B cell (primary cell): ENCODE measurements around the gene MOXD1. TPM values are rescaled to one million over a fixed set of nuclear protein-coding genes. Genes with fewer than 3 reads are reported as not detected.
A peak's percentile ranks its signal among the peaks of the same experiment; 100 is the strongest.

Source experiments
- ATAC-seq: fragments of 200-7000 bp; cut with Tn5 transposase; one replicate; pipeline ENCODE4 v1.10.0; 2021; ENCODE audit warnings: low read depth, mild to moderate bottlenecking, moderate number of reproducible peaks, moderate library complexity
- CTCF ChIA-PET: fragments of 350-600 bp; sonication (Branson Sonifier 250); formaldehyde crosslinking; loops from one replicate; lab custom pipeline; 2021; ENCODE audit warnings: antibody characterized with exemption, inconsistent platforms; lab: Charles Lee
- POLR2A ChIA-PET: fragments of 350-600 bp; sonication (Branson Sonifier 250); formaldehyde crosslinking; loops from one replicate; lab custom pipeline; 2021; ENCODE audit warnings: antibody characterized with exemption; lab: Charles Lee
- DNase-seq: peaks from one replicate; pipeline ENCODE4 v3.0.0; 2013
- H2AFZ ChIP-seq: 2 replicates; pipeline ENCODE4 v1.6.1; 2012; ENCODE audit warnings: mild to moderate bottlenecking, low read depth, low read length; ENCODE audit not compliant: insufficient read depth, poor library complexity, severe bottlenecking
- H3K27ac ChIP-seq, 2 donors: 1 replicate in 1 of 2; 2 replicates in 1 of 2; pipeline ENCODE4 v1.5.1; 2012 to 2013; ENCODE audit warnings: low read length in 2 of 2, mild to moderate bottlenecking in 2 of 2, moderate library complexity in 1 of 2
- H3K27me3 ChIP-seq, 4 experiments: fragments of 200-600 bp in 1 of 4; sonication (generic) in 1 of 4; replicated peaks in 1 of 4; 1 replicate in 2 of 4; 2 replicates in 2 of 4; pipeline versions ENCODE4 v1.6.1 to v1.7.0; 2013 to 2016; ENCODE audit warnings: low read length in 3 of 4, mild to moderate bottlenecking in 2 of 4, mixed read lengths in 1 of 4, moderate library complexity in 1 of 4; ENCODE audit not compliant: insufficient read depth in 4 of 4, control insufficient read depth in 3 of 4; ENCODE audit errors: control extremely low read depth in 1 of 4
- H3K36me3 ChIP-seq, 2 experiments: replicated peaks in 1 of 2; 1 replicate in 1 of 2; 2 replicates in 1 of 2; pipeline versions ENCODE4 v1.6.1 to v1.7.1; 2013; ENCODE audit warnings: low read length in 1 of 2; ENCODE audit not compliant: insufficient read depth in 2 of 2, control insufficient read depth in 1 of 2; ENCODE audit errors: control extremely low read depth in 1 of 2, extremely low read depth in 1 of 2
- H3K4me1 ChIP-seq, 2 donors: fragments of 200-600 bp in 1 of 2; sonication (generic) in 1 of 2; 1 replicate in 1 of 2; 2 replicates in 1 of 2; pipeline versions ENCODE4 v1.5.1 to v1.6.1; 2013 to 2017; ENCODE audit warnings: low read length in 2 of 2; ENCODE audit not compliant: control insufficient read depth in 2 of 2, insufficient read depth in 2 of 2
- H3K4me2 ChIP-seq: replicated peaks from 2 replicates; pipeline ENCODE3; 2012; ENCODE audit warnings: mild to moderate bottlenecking, low read depth, low read length; ENCODE audit not compliant: poor library complexity, severe bottlenecking
- H3K4me3 ChIP-seq, 5 experiments: fragments of 200-600 bp in 1 of 5; sonication (generic) in 1 of 5; 1 replicate in 3 of 5; 2 replicates in 2 of 5; pipeline versions ENCODE4 v1.5.1 to v1.7.0; 2011 to 2016; ENCODE audit warnings: low read length in 4 of 5, mild to moderate bottlenecking in 4 of 5, low read depth in 2 of 5, control low read depth in 1 of 5, moderate library complexity in 1 of 5; ENCODE audit not compliant: insufficient read depth in 1 of 5; ENCODE audit errors: control extremely low read depth in 1 of 5, extremely low read depth in 1 of 5
- H3K79me2 ChIP-seq: fragments of 200-600 bp; sonication (generic); one replicate; pipeline ENCODE4 v1.6.0; 2016; ENCODE audit warnings: low read length; ENCODE audit not compliant: control insufficient read depth, insufficient read depth
- H3K9ac ChIP-seq: fragments of 200-600 bp; sonication (generic); 2 replicates; pipeline ENCODE4 v1.6.1; 2017; ENCODE audit warnings: mild to moderate bottlenecking, low read length, moderate library complexity
- H3K9me3 ChIP-seq, 3 donors: one replicate each; pipeline versions ENCODE4 v1.6.1 to v1.7.1; 2013; ENCODE audit warnings: low read length in 2 of 3; ENCODE audit not compliant: control insufficient read depth in 2 of 3, insufficient read depth in 1 of 3; ENCODE audit errors: control extremely low read depth in 1 of 3
- H4K20me1 ChIP-seq: 2 replicates; pipeline ENCODE4 v1.6.0; 2012; ENCODE audit warnings: mild to moderate bottlenecking, low read length; ENCODE audit not compliant: insufficient read depth, control insufficient read depth, poor library complexity, severe bottlenecking
- H3K27ac Mint-ChIP-seq: one replicate; pipeline ENCODE4 v1.8.0; 2021; ENCODE audit warnings: mixed read lengths
- H3K27me3 Mint-ChIP-seq: one replicate; pipeline ENCODE4 v1.8.0; 2021; ENCODE audit warnings: mixed read lengths
- H3K4me1 Mint-ChIP-seq: one replicate; pipeline ENCODE4 v1.8.0; 2021; ENCODE audit warnings: mixed read lengths
- H3K4me3 Mint-ChIP-seq: one replicate; pipeline ENCODE4 v1.8.0; 2021; ENCODE audit warnings: mixed read lengths
- H3K9me3 Mint-ChIP-seq: one replicate; pipeline ENCODE4 v1.8.0; 2022; ENCODE audit warnings: mixed read lengths; ENCODE audit not compliant: insufficient read depth
- EZH2 ChIP-seq: IDR thresholded peaks from 2 replicates; pipeline ENCODE4 v1.6.1; 2012; ENCODE audit warnings: borderline replicate concordance, low read depth, mild to moderate bottlenecking, moderate library complexity, low read length; ENCODE audit not compliant: insufficient read depth, poor library complexity, severe bottlenecking
- WGBS: methylation state at CpG from one replicate; pipeline ENCODE4 v1.1.5; 2013; ENCODE audit warnings: missing lambda C conversion rate; ENCODE audit not compliant: insufficient coverage; 5-methylcytosine and 5-hydroxymethylcytosine counted together
- intact Hi-C: fragments of 100-400 bp; cut with micrococcal nuclease; formaldehyde crosslinking; loops from one replicate; pipeline ENCODE4 v1.10.0; 2022
- polyA plus RNA-seq: library from polyadenylated mRNA; depleted of rRNA; stranded (reverse); fragments of >200 nt; gene quantifications from 2 replicates; pipeline ENCODE4 v1.2.3, GENCODE V29; 2012
- total RNA-seq, 2 donors: library from RNA; stranded (reverse); fragments of 120-200 nt in 1 of 2; gene quantifications; 1 replicate in 1 of 2; 2 replicates in 1 of 2; pipeline versions ENCODE4 v1.2.3 to v1.2.4, GENCODE V29; 2013 to 2022
- TF ChIP-seq, protein P1 (sequence below): fragments of 200-600 bp; IDR thresholded peaks from one replicate; pipeline ENCODE4 v1.8.0; 2022; ENCODE audit warnings: antibody characterized with exemption, mild to moderate bottlenecking

MOXD1 gene
- total and polyA plus RNA-seq, 2 donors (not counting 1 experiment from before 2014, with no cell fraction given), result 1.5 to 7.0 TPM

DNA sequence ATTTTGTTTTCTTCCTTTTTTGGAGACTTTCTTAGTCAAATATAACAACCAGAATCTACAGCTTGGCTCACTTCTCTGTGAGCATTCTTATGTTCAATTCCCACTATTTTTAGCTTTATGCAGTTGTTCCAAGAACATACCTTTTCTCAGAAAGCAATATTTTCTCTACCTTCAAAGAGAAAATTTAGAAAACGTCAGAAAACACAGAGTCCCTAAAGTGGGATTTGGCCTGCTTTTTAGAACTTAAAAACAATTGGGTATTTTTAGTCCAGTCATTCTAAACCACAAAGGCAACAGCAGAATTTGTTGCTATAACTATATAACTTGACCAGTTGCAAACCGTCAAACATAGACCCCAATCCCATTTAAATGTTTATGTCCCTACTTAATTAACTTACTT, 133.1 kb downstream of the MOXD1 start:
- Histone ChIP-seq H3K4me3 (peak overlapping the region in 1 of 5 experiments; percentile 48), H3K4me1 (peaks cover 24 to 29% of the 10 kb centered on the region in 2 donors), H3K79me2 (no peaks in the 10 kb centered on the region), H3K9ac (peak overlapping the region; percentile 26), H3K27ac (peak overlapping the region in 1 of 2 donors; percentile 38), H3K4me2 (peak overlapping the region; percentile 62), H3K9me3 (no peaks in the 10 kb centered on the region), H3K27me3 (no peaks in the 10 kb centered on the region), H4K20me1 (no peaks in the 10 kb centered on the region), H3K36me3 (no peaks in the 10 kb centered on the region), H2AFZ (no peak overlapping the region)
- DNase-seq (no peak), ATAC-seq (no peak)
- H3K27me3 Mint-ChIP-seq, result no peaks in the 10 kb centered on the region
- H3K4me1 Mint-ChIP-seq, result peaks cover 30% of the 10 kb centered on the region
- WGBS, result no CpG with 5 or more reads among the region's 2 CpGs
- no peak overlapping the region for H3K27ac Mint-ChIP-seq
- intact Hi-C loops, result no loop called here
- no peaks in the 10 kb centered on the region for H3K9me3 Mint-ChIP-seq
- ChIA-PET POLR2A (no interaction called here), CTCF (interaction anchor here (0.9 to 6.4 kb wide), 7 partner anchors 8 to 353 kb away, joined by 3 to 83 read pairs (median 6); no protein-coding TSS in a partner anchor)
- no peak overlapping the region for H3K4me3 Mint-ChIP-seq
- no peak for TF ChIP-seq EZH2
- TF ChIP-seq, protein P1, sequence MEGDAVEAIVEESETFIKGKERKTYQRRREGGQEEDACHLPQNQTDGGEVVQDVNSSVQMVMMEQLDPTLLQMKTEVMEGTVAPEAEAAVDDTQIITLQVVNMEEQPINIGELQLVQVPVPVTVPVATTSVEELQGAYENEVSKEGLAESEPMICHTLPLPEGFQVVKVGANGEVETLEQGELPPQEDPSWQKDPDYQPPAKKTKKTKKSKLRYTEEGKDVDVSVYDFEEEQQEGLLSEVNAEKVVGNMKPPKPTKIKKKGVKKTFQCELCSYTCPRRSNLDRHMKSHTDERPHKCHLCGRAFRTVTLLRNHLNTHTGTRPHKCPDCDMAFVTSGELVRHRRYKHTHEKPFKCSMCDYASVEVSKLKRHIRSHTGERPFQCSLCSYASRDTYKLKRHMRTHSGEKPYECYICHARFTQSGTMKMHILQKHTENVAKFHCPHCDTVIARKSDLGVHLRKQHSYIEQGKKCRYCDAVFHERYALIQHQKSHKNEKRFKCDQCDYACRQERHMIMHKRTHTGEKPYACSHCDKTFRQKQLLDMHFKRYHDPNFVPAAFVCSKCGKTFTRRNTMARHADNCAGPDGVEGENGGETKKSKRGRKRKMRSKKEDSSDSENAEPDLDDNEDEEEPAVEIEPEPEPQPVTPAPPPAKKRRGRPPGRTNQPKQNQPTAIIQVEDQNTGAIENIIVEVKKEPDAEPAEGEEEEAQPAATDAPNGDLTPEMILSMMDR, result no peak

DNA sequence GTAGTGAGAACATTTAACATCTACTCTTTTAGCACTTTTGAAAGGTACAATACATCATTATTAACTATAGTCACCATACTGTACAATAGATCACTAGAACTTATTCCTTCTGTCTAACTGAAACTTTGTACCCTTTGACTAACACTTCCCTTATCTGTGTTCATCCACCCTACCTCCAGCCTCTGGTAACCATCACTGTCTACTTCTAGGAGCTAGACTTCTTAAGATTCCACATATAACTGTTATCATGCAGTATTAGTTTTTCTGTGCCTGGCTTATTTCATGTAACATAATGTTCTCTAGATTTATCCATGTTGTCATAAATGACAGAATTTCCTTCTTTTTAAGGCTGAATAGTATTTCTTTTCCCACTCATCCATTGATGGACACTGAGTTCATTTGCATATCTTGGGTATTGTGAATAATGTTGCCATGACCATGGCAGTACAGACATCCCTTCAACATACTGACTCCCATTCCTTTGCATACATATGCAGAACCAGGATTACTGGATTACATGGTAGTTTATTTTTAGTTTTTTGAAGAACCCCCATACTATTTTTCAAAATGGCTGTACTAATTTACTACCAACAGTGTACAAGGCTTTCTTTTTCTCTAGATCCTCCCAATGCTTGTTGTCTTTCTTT, 135.7 kb downstream of the MOXD1 start:
- no peak overlapping the region for H3K4me3 ChIP-seq
- POLR2A ChIA-PET, result no interaction called here
- H3K27ac ChIP-seq, result no peak overlapping the region
- CTCF ChIA-PET, result no interaction called here
- H3K79me2 ChIP-seq, result no peaks in the 10 kb centered on the region
- TF ChIP-seq, protein P1, result no peak
- no peak for TF ChIP-seq EZH2
- no peak for ATAC-seq
- no peak overlapping the region for H3K4me3 Mint-ChIP-seq
- H3K4me2 ChIP-seq, result no peak overlapping the region
- H3K9ac ChIP-seq, result no peak overlapping the region
- H3K9me3 ChIP-seq, result no peaks in the 10 kb centered on the region
- no peaks in the 10 kb centered on the region for H3K27me3 ChIP-seq
- H3K9me3 Mint-ChIP-seq, result no peaks in the 10 kb centered on the region
- intact Hi-C loops, result no loop called here
- no peak overlapping the region for H2AFZ ChIP-seq
- DNase-seq, result no peak
- peaks cover 18% of the 10 kb centered on the region for H3K4me1 Mint-ChIP-seq
- no peaks in the 10 kb centered on the region for H3K36me3 ChIP-seq
- H3K27ac Mint-ChIP-seq, result no peak overlapping the region
- H3K4me1 ChIP-seq, result peaks cover 18 to 21% of the 10 kb centered on the region in 2 donors
- no peaks in the 10 kb centered on the region for H3K27me3 Mint-ChIP-seq
- no peaks in the 10 kb centered on the region for H4K20me1 ChIP-seq
